GM23338 (cell line): Measurements from ENCODE around the gene ACADVL. TPM values are rescaled to one million over a fixed set of nuclear protein-coding genes. Genes with fewer than 3 reads are reported as not detected.

Source experiments
- ATAC-seq: fragments of 200-7000 bp; cut with Tn5 transposase; 3 replicates; pipeline ENCODE4 v1.9.1; 2020
- DNase-seq: peaks from one replicate; pipeline ENCODE4 v3.0.0-alpha.2; 2015; ENCODE audit warnings: low spot score
- H2AFZ ChIP-seq: fragments of 200-600 bp; sonication (generic); 2 replicates; pipeline ENCODE4 v1.8.0; 2016; ENCODE audit warnings: antibody characterized with exemption, mild to moderate bottlenecking, moderate library complexity
- H3F3A ChIP-seq: fragments of 200-600 bp; sonication (generic); replicated peaks from 2 replicates; pipeline ENCODE4 v1.8.0; 2017; ENCODE audit warnings: antibody characterized with exemption, mixed run types, low read depth
- H3K27ac ChIP-seq: fragments of 200-600 bp; sonication (generic); 2 replicates; pipeline ENCODE4 v1.6.1; 2016; ENCODE audit warnings: low read depth
- H3K27me3 ChIP-seq: fragments of 200-600 bp; sonication (generic); 2 replicates; pipeline ENCODE4 v1.8.0; 2016; ENCODE audit warnings: mild to moderate bottlenecking, mixed run types, moderate library complexity; ENCODE audit not compliant: insufficient read depth
- H3K36me3 ChIP-seq: fragments of 200-600 bp; sonication (generic); 2 replicates; pipeline ENCODE4 v1.8.0; 2016; ENCODE audit warnings: mild to moderate bottlenecking; ENCODE audit not compliant: insufficient read depth
- H3K4me1 ChIP-seq: fragments of 200-600 bp; sonication (generic); 2 replicates; pipeline ENCODE4 v1.8.0; 2016; ENCODE audit warnings: mild to moderate bottlenecking, moderate library complexity; ENCODE audit not compliant: insufficient read depth
- H3K4me2 ChIP-seq: fragments of 200-600 bp; sonication (generic); 2 replicates; pipeline ENCODE4 v1.7.1; 2017; ENCODE audit warnings: mixed run types
- H3K4me3 ChIP-seq: fragments of 200-600 bp; sonication (generic); 2 replicates; pipeline ENCODE4 v1.6.1; 2016; ENCODE audit warnings: mixed run types
- H3K79me2 ChIP-seq: fragments of 200-600 bp; sonication (generic); replicated peaks from 2 replicates; pipeline ENCODE4 v1.8.0; 2017; ENCODE audit warnings: mild to moderate bottlenecking; ENCODE audit not compliant: insufficient read depth
- H3K9me2 ChIP-seq: fragments of 200-600 bp; sonication (generic); 2 replicates; pipeline ENCODE4 v1.8.0; 2017; ENCODE audit not compliant: insufficient read depth
- H4K20me1 ChIP-seq: fragments of 200-600 bp; sonication (generic); replicated peaks from 2 replicates; pipeline ENCODE4 v1.8.0; 2017; ENCODE audit warnings: mild to moderate bottlenecking; ENCODE audit not compliant: insufficient read depth
- H3K27ac Mint-ChIP-seq: 2 replicates; pipeline ENCODE4 v1.8.0; 2020; ENCODE audit warnings: inconsistent platforms, mild to moderate bottlenecking, moderate library complexity, mixed read lengths
- H3K27me3 Mint-ChIP-seq: 3 replicates; pipeline ENCODE4 v1.8.0; 2022; ENCODE audit warnings: low read depth, mild to moderate bottlenecking, moderate library complexity, mixed read lengths, inconsistent platforms; ENCODE audit not compliant: insufficient read depth, poor library complexity
- H3K36me3 Mint-ChIP-seq: 3 replicates; pipeline ENCODE4 v1.8.0; 2021; ENCODE audit warnings: low read depth, mild to moderate bottlenecking, inconsistent platforms, moderate library complexity, mixed read lengths
- H3K4me1 Mint-ChIP-seq: 3 replicates; pipeline ENCODE4 v1.8.0; 2020; ENCODE audit warnings: mild to moderate bottlenecking, inconsistent platforms, mixed read lengths
- H3K4me3 Mint-ChIP-seq: 3 replicates; pipeline ENCODE4 v1.8.0; 2021; ENCODE audit warnings: moderate library complexity, mild to moderate bottlenecking, inconsistent platforms, mixed read lengths
- H3K9me3 Mint-ChIP-seq: 3 replicates; pipeline ENCODE4 v1.8.0; 2020; ENCODE audit warnings: moderate library complexity, mild to moderate bottlenecking, inconsistent platforms, mixed read lengths
- CREB1 ChIP-seq: fragments of 250-450 bp; sonication (Bioruptor Pico); IDR thresholded peaks from 2 replicates; pipeline ENCODE4 v1.5.0; 2020; ENCODE audit warnings: low read depth, mild to moderate bottlenecking, moderate library complexity
- CTCF ChIP-seq, 2 experiments: fragments of 200-600 bp in 1 of 2; sonication (generic) in 1 of 2; conservative IDR thresholded peaks; 2 replicates each; pipeline versions ENCODE4 v1.5.1 to v1.6.1; 2016 to 2017; ENCODE audit warnings: antibody characterized with exemption in 2 of 2, low read depth in 2 of 2, mild to moderate bottlenecking in 2 of 2, moderate library complexity in 1 of 2
- EZH2 ChIP-seq: fragments of 200-600 bp; sonication (generic); IDR thresholded peaks from one replicate; pipeline ENCODE4 v1.8.0; 2017; ENCODE audit warnings: antibody characterized with exemption, mild to moderate bottlenecking, low read depth; ENCODE audit not compliant: unreplicated experiment
- JUNB ChIP-seq: IDR thresholded peaks from one replicate; pipeline ENCODE4 v1.6.1; 2016; ENCODE audit warnings: antibody characterized with exemption; ENCODE audit not compliant: unreplicated experiment
- NANOG ChIP-seq: IDR thresholded peaks from 2 replicates; pipeline ENCODE4 v1.6.1; 2016; ENCODE audit warnings: antibody characterized with exemption, borderline replicate concordance
- STAT1 ChIP-seq: IDR thresholded peaks from one replicate; pipeline ENCODE4 v1.6.1; 2016; ENCODE audit warnings: antibody characterized with exemption; ENCODE audit not compliant: unreplicated experiment
- ZNF114 ChIP-seq: fragments of 250-450 bp; sonication (Bioruptor Pico); IDR thresholded peaks from 2 replicates; pipeline ENCODE4 v1.5.0; 2020; ENCODE audit warnings: mild to moderate bottlenecking, moderate library complexity
- ZNF462 ChIP-seq: fragments of 250-450 bp; sonication (Bioruptor Pico); IDR thresholded peaks from 2 replicates; pipeline ENCODE4 v1.5.0; 2020; ENCODE audit warnings: mild to moderate bottlenecking, moderate library complexity
- microRNA counts: library from miRNA; unstranded; fragments of <30 nt; microRNA quantifications from one replicate; lab custom pipeline; 2017
- microRNA-seq: library from miRNA; unstranded; fragments of <30 nt; microRNA quantifications from one replicate; pipeline ENCODE4, GENCODE V29; 2017
- polyA plus RNA-seq: library from polyadenylated mRNA; unstranded; fragments of >200 nt; fragmentation: Nextera tagmentation; extraction: Ambion mirVana; gene quantifications from 2 replicates; pipeline ENCODE4 v1.2.1, GENCODE V29; 2016
- small RNA-seq: library from RNA; depleted of rRNA; stranded (forward); fragments of <200 nt; gene quantifications from one replicate; pipeline ENCODE3, GENCODE V24; 2014; ENCODE audit warnings: low replicate concordance
- total RNA-seq: library from RNA; depleted of rRNA; stranded (reverse); fragments of >200 nt; shearing (Covaris generic); gene quantifications from 2 replicates; pipeline ENCODE4 v1.2.3, GENCODE V29; 2014; rRNA removed

The ACADVL gene
- total and polyA plus RNA-seq, 2 experiments from 2014 or later, result 152 to 156 TPM

GRCh38 chr17:7266784-7267183, 47.0 kb downstream of the ACADVL start:
- Histone ChIP-seq H2AFZ (no peak overlapping the region), H3K4me3 (no peak overlapping the region), H3K27me3 (no peaks in the 10 kb centered on the region), H3K36me3 (no peaks in the 10 kb centered on the region), H3K9me2 (no peaks in the 10 kb centered on the region), H3K27ac (no peak overlapping the region), H3F3A (peaks cover 15% of the 10 kb centered on the region), H3K79me2 (0 out of 2 replicates have a peak, but pooled peaks cover 2% of the 10 kb centered on the region), H3K4me1 (peaks cover 9% of the 10 kb centered on the region), H4K20me1 (no peaks in the 10 kb centered on the region), H3K4me2 (no peak overlapping the region)
- DNase-seq, result no peak
- peaks cover 3% of the 10 kb centered on the region; the same call in 2 of the 3 replicates for H3K36me3 Mint-ChIP-seq
- TF ChIP-seq JUNB (no peak), EZH2 (no peak), CTCF (conservative IDR thresholded peaks at IDR 0.05; ENCODE audit: low read depth in 2 of 2) (no peak), CREB1 (CRISPR knock-in tag) (no peak), NANOG (no peak), STAT1 (no peak), ZNF114 (CRISPR knock-in tag) (no peak), ZNF462 (CRISPR knock-in tag) (no peak)
- no peak overlapping the region; the same call in 2 of the 3 replicates for H3K4me3 Mint-ChIP-seq
- no peaks in the 10 kb centered on the region; the same call in 2 of the 3 replicates for H3K9me3 Mint-ChIP-seq
- H3K27me3 Mint-ChIP-seq, result peaks cover 20% of the 10 kb centered on the region
- no peak for ATAC-seq
- H3K27ac Mint-ChIP-seq, result no peak overlapping the region
- H3K4me1 Mint-ChIP-seq, result peaks cover 21% of the 10 kb centered on the region

MicroRNAs encoded within 50 kb of the gene (microRNA counts, 767-probe panel; counts per million panel counts)
- microRNA hsa-miR-324-3p (lab: Ali Mortazavi, UCI) (not detected), microRNA hsa-miR-324-5p (lab: Ali Mortazavi, UCI) (not detected)

Small RNA genes within 50 kb of the gene (microRNA-seq; reads per million reads assigned to microRNA genes)
- 341 reads per million, percentile 80 among the genes with 10 or more reads in this experiment for gene MIR324

Small RNA genes within 50 kb of the gene (small RNA-seq; reads per million reads assigned to genes)
- gene AC120057.4 (not detected), gene MIR324 (1.5 reads per million, percentile 74 among the genes with 10 or more reads in this experiment), gene RF00019 (not detected)

Other genes starting within 250 kb of the ACADVL start
Only the 30 nearest of the 33 such genes appear.
- gene RNASEK, start 207.3 kb upstream of the ACADVL start, total RNA-seq, result 126 and 134 TPM in 2 replicates
- 296 and 298 TPM in 2 replicates for gene RNASEK, start 207.3 kb upstream of the ACADVL start, polyA plus RNA-seq
- gene BCL6B, start 196.9 kb upstream of the ACADVL start, total RNA-seq, result 4.2 and 4.5 TPM in 2 replicates
- gene BCL6B, start 196.9 kb upstream of the ACADVL start, polyA plus RNA-seq, result 2.1 and 3.3 TPM in 2 replicates
- 4.4 and 4.7 TPM in 2 replicates for gene SLC16A13, start 183.9 kb upstream of the ACADVL start, total RNA-seq
- gene SLC16A13, start 183.9 kb upstream of the ACADVL start, polyA plus RNA-seq, result 1.2 and 2.2 TPM in 2 replicates
- gene SLC16A11, start 175.8 kb upstream of the ACADVL start, total RNA-seq, result 0.42 TPM in 1 of 2 replicates, not detected in the other
- 0.68 and 1.4 TPM in 2 replicates for gene SLC16A11, start 175.8 kb upstream of the ACADVL start, polyA plus RNA-seq
- gene CLEC10A, start 139.7 kb upstream of the ACADVL start, total RNA-seq, result not detected in 2 replicates
- not detected in 2 replicates for gene CLEC10A, start 139.7 kb upstream of the ACADVL start, polyA plus RNA-seq
- 0.97 TPM in 1 of 2 replicates, not detected in the other for gene ASGR2, start 105.1 kb upstream of the ACADVL start, total RNA-seq
- not detected in 2 replicates for gene ASGR2, start 105.1 kb upstream of the ACADVL start, polyA plus RNA-seq
- gene ASGR1, start 40.6 kb upstream of the ACADVL start, total RNA-seq, result 5.3 and 9.0 TPM in 2 replicates
- gene ASGR1, start 40.6 kb upstream of the ACADVL start, polyA plus RNA-seq, result 5.9 and 8.3 TPM in 2 replicates
- gene DLG4, start 102 bp upstream of the ACADVL start, total RNA-seq, result 28.7 and 31.0 TPM in 2 replicates
- 7.7 and 11.1 TPM in 2 replicates for gene DLG4, start 102 bp upstream of the ACADVL start, polyA plus RNA-seq
- 53.9 and 80.6 TPM in 2 replicates for gene DVL2, start 14.6 kb downstream of the ACADVL start, total RNA-seq
- gene DVL2, start 14.6 kb downstream of the ACADVL start, polyA plus RNA-seq, result 17.6 and 19.7 TPM in 2 replicates
- gene PHF23, start 19.5 kb downstream of the ACADVL start, total RNA-seq, result 33.2 and 51.0 TPM in 2 replicates
- 35.4 and 36.6 TPM in 2 replicates for gene PHF23, start 19.5 kb downstream of the ACADVL start, polyA plus RNA-seq
- 88.8 and 128 TPM in 2 replicates for gene GABARAP, start 22.5 kb downstream of the ACADVL start, total RNA-seq
- 497 and 520 TPM in 2 replicates for gene GABARAP, start 22.5 kb downstream of the ACADVL start, polyA plus RNA-seq
- gene CTDNEP1, start 31.8 kb downstream of the ACADVL start, total RNA-seq, result 93.4 and 109 TPM in 2 replicates
- gene CTDNEP1, start 31.8 kb downstream of the ACADVL start, polyA plus RNA-seq, result 48.1 and 55.2 TPM in 2 replicates
- 23.2 and 41.4 TPM in 2 replicates for gene ELP5, start 32.3 kb downstream of the ACADVL start, total RNA-seq
- 38.3 and 40.9 TPM in 2 replicates for gene ELP5, start 32.3 kb downstream of the ACADVL start, polyA plus RNA-seq
- gene CLDN7, start 42.5 kb downstream of the ACADVL start, total RNA-seq, result 111 and 117 TPM in 2 replicates
- 46.1 and 50.7 TPM in 2 replicates for gene CLDN7, start 42.5 kb downstream of the ACADVL start, polyA plus RNA-seq
- 10.2 and 13.6 TPM in 2 replicates for gene SLC2A4, start 61.8 kb downstream of the ACADVL start, total RNA-seq
- gene SLC2A4, start 61.8 kb downstream of the ACADVL start, polyA plus RNA-seq, result 6.3 and 6.9 TPM in 2 replicates
- 20.6 and 36.5 TPM in 2 replicates for gene YBX2, start 74.7 kb downstream of the ACADVL start, total RNA-seq
- gene YBX2, start 74.7 kb downstream of the ACADVL start, polyA plus RNA-seq, result 22.1 and 22.5 TPM in 2 replicates
- 791 and 833 TPM in 2 replicates for gene EIF5A, start 87.7 kb downstream of the ACADVL start, total RNA-seq
- 1,562 and 1,621 TPM in 2 replicates for gene EIF5A, start 87.7 kb downstream of the ACADVL start, polyA plus RNA-seq
- 64.8 and 83.4 TPM in 2 replicates for gene GPS2, start 95.4 kb downstream of the ACADVL start, total RNA-seq
- gene GPS2, start 95.4 kb downstream of the ACADVL start, polyA plus RNA-seq, result 117 and 122 TPM in 2 replicates
- 36.8 and 42.3 TPM in 2 replicates for gene NEURL4, start 109.4 kb downstream of the ACADVL start, total RNA-seq
- gene NEURL4, start 109.4 kb downstream of the ACADVL start, polyA plus RNA-seq, result 6.3 and 6.7 TPM in 2 replicates
- gene ACAP1, start 116.6 kb downstream of the ACADVL start, total RNA-seq, result 30.7 and 35.8 TPM in 2 replicates
- 40.1 and 43.9 TPM in 2 replicates for gene ACAP1, start 116.6 kb downstream of the ACADVL start, polyA plus RNA-seq
- 7.7 and 8.8 TPM in 2 replicates for gene KCTD11, start 132.2 kb downstream of the ACADVL start, total RNA-seq
- gene KCTD11, start 132.2 kb downstream of the ACADVL start, polyA plus RNA-seq, result 2.2 and 2.3 TPM in 2 replicates
- gene TMEM95, start 135.2 kb downstream of the ACADVL start, total RNA-seq, result not detected in 2 replicates
- gene TMEM95, start 135.2 kb downstream of the ACADVL start, polyA plus RNA-seq, result not detected in 2 replicates
- 8.9 and 15.0 TPM in 2 replicates for gene TNK1, start 161.2 kb downstream of the ACADVL start, total RNA-seq
- gene TNK1, start 161.2 kb downstream of the ACADVL start, polyA plus RNA-seq, result 6.1 TPM in 2 replicates
- 34.3 and 41.7 TPM in 2 replicates for gene PLSCR3, start 174.6 kb downstream of the ACADVL start, total RNA-seq
- 29.5 and 30.0 TPM in 2 replicates for gene PLSCR3, start 174.6 kb downstream of the ACADVL start, polyA plus RNA-seq
- gene TMEM256, start 184.2 kb downstream of the ACADVL start, total RNA-seq, result 127 and 138 TPM in 2 replicates
- gene TMEM256, start 184.2 kb downstream of the ACADVL start, polyA plus RNA-seq, result 197 and 227 TPM in 2 replicates
- 26.8 and 38.7 TPM in 2 replicates for gene NLGN2, start 187.9 kb downstream of the ACADVL start, total RNA-seq
- 14.4 TPM in 2 replicates for gene NLGN2, start 187.9 kb downstream of the ACADVL start, polyA plus RNA-seq
- gene SPEM1, start 200.4 kb downstream of the ACADVL start, total RNA-seq, result not detected in 2 replicates
- not detected in 2 replicates for gene SPEM1, start 200.4 kb downstream of the ACADVL start, polyA plus RNA-seq
- not detected in 2 replicates for gene SPEM2, start 205.7 kb downstream of the ACADVL start, total RNA-seq
- not detected in 2 replicates for gene SPEM2, start 205.7 kb downstream of the ACADVL start, polyA plus RNA-seq
- not detected in 2 replicates for gene SPEM3, start 208.9 kb downstream of the ACADVL start, total RNA-seq
- gene SPEM3, start 208.9 kb downstream of the ACADVL start, polyA plus RNA-seq, result not detected in 2 replicates
- 15.1 and 23.2 TPM in 2 replicates for gene TMEM102, start 215.5 kb downstream of the ACADVL start, total RNA-seq
- 6.1 and 6.4 TPM in 2 replicates for gene TMEM102, start 215.5 kb downstream of the ACADVL start, polyA plus RNA-seq